Measurements from ENCODE around the gene GCLC.
"Not testable (repeated sequence)": the region's sequence is repeated elsewhere in the genome, so short reads cannot be mapped to it uniquely, and the experiment has no call there.

Gene GCLC

GRCh38 chr6:53487080-53487479 lies 57.8 kb downstream of the GCLC start:
- no peak for DNase-seq

DNA sequence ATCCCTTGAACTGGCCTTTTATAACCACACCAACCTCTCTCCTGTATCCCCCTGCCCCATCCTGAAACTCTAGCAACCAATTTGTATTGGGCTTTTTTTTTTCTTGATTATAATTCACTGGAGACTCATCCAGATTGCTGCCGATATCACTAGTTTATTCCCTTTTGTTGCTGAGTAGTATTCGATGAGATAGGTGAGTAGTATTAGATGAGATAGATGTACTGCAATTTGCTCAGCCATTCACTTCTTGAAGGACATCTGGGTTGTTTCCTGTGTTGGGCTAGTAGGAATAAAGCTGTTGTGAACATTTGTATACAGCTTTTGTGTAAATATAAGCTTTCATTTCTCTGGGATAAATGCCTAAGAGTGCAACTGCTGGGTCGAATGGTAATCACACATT lies 58.2 kb downstream of the GCLC start:
- DNase-seq: no peak

- peak; percentile 53 for DNase-seq
Observed at GRCh38 chr6:53484476-53485280, 60.2 kb downstream of the GCLC start.

- DNase-seq: no peak
Observed at GRCh38 chr6:53483423-53484353, 61.2 kb downstream of the GCLC start.

GRCh38 chr6:53481323-53481722 lies 63.6 kb downstream of the GCLC start:
- no peak for DNase-seq

- DNase-seq: not testable (repeated sequence)
Observed at GRCh38 chr6:53480774-53481173, 64.1 kb downstream of the GCLC start.

DNA sequence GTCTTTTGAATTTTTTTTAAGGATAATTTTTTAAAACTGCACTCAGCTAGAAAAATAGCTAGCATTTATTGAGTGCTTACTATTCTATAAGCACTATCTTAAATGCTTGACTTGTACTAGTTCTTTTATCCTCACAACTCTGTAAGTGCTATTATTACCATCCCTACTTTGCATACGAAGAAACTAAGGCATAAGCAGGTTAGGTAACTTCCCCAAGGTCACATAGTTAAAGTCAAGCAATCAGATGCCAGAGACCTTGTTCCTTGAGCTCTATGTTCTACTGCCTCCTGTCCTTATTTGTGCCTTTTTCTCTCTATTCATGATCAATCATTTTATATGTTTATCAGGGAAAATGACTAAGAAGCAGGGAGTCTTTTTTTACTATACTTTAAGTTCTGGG lies 65.0 kb downstream of the GCLC start:
- DNase-seq: no peak

DNA sequence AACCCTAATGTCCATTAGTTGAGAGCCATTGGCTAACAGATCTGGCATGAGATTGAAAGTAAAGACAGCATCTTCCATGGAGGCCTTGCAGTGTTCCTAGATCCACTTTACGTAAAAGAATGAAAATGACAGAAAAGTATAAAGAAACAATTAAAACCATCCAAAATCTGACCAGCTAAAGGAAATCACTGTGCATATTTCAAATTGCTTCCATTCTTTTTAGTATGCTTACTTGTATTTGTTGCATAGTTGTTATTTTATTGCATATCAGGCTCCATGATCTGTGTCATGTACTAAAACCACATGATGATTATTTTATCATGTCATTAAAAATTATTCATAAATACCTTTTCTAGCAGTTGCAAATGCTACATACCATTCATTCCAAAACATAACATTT lies 67.9 kb downstream of the GCLC start:
- DNase-seq: no peak

GRCh38 chr6:53474010-53474409 lies 70.9 kb downstream of the GCLC start:
- no peak for DNase-seq

DNA sequence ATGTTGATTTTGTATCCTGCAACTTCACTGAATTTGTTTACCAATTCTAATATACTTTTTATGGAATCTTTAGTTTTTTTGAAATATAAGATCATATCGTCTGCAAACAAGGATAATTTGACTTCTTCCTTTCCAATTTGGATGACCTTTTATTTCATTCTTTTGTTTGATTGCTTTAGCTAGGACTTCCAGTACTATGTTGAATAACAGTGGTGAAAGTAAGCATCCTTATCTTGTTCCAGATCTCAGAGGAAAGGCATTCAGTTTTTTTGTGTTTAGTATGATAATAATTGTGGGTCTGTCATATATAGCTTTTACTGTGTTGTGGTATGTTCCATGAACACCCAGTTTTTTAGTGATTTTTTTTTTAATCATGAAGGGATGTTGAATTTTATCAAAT lies 75.7 kb downstream of the GCLC start:
- no peak for DNase-seq

DNA sequence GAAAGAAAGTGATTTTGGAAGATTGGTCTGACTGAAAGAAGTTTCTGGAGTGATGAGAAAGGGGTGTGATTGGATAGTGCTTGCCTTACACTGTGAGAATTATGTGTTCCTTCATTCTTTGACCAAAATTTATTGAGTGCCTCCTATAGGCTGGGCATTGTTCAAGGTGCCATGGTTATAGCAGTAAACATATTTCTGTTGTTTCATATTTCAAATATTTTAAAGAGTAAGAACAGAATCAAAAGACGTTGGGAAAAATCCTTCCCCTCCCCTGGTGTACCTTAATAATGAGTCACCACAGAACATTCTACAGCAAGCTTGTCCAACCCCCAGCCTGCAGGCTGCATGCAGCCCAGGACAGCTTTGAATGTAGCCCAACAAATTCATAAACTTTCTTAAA lies 78.6 kb downstream of the GCLC start:
- peak; percentile 10 for DNase-seq

GRCh38 chr6:53465732-53466131 lies 79.2 kb downstream of the GCLC start:
- DNase-seq: no peak

DNA sequence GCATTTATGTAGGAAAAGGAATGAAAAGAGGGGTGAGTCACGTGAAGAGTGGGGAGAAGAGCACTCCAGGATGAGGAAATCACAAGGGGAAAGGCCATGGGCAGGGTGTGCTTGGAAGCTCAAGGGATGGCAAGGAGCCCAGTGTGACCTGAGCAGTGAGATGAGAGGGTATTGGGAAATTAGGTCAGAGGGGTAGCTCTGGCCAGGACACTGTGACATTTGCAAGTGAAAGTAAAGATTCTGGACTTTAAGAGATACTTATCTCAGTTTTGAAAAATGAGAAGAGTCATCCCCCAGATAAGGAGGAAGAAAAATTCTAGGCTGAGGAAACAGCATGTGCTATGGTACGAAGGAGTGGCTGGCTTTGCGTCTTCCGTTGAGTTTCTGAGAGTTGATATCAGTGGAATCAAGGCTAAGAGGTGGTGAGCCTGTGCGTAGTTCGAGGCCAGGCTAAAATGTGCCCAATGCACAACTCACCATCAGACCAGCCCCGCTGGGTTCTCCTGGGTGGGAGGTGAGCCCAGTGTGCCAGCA lies 79.9 kb downstream of the GCLC start:
- peak; percentile 45 for DNase-seq

DNA sequence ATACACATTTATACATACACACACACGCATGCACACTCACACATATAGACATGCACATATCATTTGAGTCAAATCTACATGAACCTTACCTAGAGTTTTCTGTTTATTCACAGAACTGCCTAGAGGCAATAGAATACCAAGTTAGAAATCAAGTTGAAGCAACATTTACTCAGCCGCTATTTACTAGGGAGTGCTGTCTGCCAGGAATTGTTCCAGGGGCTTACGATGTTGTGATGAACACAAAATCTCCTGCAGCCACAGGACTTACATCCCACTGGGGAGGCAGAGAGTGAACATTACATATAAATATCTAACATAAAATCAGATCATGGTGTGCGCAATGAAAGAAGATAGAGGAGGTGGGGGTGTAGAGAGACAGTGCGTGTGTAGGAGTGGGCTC lies 80.4 kb downstream of the GCLC start:
- no peak for DNase-seq

DNA sequence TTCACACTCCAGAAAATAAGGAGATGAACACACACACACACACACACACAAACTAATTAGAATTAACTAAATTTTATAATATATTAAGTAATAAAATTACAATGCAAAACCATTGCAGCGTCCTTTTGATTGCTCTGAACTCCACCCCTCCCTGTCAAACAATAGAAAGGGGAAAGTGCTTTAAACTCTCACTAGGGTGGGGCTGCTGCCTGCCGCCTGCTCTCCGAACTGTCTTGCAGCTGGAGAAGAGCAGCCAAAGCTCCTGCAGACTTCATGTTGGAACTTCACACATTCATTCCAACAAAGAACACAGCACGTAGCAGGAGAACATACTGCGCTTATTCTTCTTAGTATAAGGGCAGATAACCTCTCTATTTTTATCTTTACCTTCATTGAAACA lies 83.2 kb downstream of the GCLC start:
- no peak for DNase-seq

DNA sequence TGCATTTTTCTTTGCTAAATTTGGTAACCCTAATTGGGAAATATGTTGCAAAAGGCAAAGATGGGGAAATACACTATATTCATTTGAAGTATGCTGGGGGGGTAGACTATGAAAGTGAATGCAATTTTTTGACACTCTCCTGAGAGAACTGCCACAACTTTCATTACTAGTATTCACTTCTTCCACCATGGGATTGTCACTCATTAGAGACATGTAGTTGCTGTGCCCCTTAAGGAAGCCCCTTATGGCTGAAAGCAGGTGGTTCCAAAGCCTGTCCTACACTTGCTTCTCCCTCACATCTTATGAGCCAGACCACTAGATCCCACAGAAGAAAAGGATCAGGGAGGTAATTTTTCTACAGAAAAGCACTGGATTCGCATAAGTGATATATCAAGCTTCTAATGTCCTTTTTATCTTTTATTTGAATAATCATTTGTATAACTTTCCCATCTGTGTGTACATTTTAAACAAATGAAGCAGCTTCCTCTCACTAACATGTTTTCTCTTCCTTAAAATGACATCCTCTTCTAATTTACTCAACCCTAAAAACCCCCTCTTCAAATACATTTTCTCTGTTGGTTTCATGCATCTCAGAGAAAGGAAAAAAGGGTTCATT lies 83.8 kb downstream of the GCLC start:
- DNase-seq: no peak

DNA sequence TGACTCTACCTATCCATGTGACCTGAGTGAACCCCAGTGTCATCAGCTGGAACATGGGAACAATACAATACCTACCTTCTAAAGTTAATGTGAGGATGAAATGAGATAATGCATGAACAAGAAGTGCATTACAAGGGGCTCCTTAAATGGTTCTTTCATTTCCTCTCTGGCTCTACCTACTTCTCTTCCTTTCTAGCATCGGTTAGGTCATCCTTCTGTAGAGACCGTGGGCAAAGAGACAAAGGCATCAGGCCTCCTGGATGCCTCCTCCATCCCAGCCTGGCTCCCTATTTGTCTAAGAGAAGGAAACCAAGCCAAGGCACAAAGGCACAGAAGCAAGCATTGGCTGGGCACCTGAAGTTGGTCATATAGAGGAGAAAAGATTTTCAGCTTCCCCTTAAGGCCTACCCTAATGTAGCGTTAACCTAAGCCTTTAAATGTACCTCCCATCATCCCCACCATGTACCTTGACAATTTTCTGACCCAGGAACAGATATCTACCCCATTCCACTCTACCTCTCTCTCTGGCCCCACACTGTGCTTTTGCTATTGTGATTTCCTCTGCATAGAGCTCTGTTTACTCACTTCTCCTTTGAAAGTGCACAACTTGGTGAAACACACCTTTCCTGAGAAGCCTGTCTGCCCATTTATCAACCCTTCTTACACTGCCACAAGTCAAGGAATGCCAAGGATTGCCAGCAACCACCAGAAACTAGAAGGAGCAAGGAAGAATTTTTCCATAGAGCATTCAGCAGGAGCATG lies 86.6 kb downstream of the GCLC start:
- DNase-seq: no peak

DNA sequence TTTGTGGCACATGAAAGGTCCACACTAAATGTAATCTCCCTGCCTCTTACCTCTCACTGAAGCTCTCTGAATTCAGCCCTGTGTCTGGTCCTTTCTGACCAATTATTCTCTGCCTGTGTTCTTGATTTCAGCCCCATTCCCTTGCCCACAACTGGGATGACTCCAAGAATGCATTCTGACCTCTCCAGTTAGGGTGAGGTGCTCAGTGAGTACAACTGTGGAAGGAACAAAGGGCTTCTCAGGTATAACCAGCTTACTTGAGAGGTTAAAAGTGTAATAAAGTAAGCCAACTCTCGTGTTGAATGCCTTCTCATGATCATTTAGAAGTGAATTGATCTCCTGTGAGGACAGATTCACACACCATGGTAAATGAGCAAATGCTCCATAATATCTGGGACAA lies 88.1 kb downstream of the GCLC start:
- DNase-seq: no peak

DNA sequence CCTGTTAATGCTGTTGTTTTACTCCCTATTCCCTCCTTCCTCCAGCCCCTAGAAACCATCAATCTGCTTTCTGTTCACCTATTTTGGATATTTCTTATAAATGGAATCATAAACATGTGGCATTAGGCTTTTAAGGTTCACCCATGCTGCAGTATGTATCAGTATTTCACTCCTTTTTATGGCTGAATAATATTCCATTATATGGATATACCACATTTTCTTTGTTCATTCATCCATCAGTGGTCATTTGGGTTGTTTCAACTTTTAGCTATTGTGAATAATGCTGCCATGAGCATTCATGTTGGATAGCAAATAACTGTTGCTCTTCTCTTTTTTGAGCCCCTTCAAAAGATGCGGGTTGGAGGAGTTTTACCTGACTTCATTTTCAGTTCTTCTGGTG lies 89.2 kb downstream of the GCLC start:
- no peak for DNase-seq

DNA sequence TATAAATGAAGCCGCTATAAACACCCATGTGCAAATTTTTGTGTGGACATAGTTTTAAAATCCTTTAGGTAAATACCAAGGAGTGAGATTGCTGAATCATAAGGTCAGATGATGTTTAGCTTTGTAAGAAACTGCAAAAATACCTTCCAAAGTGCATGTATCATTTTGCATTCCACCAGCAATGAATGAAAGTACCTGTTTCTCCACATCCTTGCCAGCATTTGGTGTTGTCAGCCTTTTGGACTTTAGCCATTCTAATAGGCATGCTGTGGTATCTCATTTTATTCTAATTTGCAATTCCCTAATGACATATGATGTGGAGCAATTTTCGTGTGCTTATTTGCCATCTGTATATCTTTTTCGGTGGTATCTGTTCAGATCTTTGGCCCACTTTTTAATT lies 93.7 kb downstream of the GCLC start:
- DNase-seq: no peak

DNA sequence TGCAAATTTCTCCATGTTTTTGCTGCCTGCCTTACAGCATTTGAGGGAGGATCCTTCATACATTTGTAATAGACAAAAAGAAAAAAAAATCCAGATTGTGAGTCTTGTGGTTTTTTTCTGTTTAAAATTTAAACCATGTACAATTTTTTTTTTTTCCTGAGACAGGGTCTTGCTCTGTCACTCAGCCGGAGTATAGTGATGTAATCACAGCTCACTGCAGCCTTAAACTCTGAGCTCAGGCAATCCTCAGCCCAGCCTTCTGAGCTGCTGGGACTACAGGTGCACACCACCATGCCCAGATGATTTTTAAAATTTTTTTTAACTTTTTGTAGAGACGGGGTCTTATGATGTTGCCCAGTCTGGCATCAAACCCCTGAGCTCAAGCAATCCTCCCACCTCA lies 97.0 kb downstream of the GCLC start:
- no peak for DNase-seq

Data from HCEC 1CT (cell line).